A673 (cell line): ENCODE data around the gene NOD1. TPM values are rescaled to one million over a fixed set of nuclear protein-coding genes. Genes with fewer than 3 reads are reported as not detected.

ENCODE experiments used
- BruUV-seq: library from RNA; stranded (reverse); fragments of 400-500 nt; replicated peaks from 2 replicates; lab custom pipeline; 2021; lab: Mats Ljungman, UMichigan
- CTCF ChIA-PET: fragments of 300-600 bp; sonication (Branson Sonifier 250); formaldehyde crosslinking; loops from one replicate; lab custom pipeline; 2022; ENCODE audit warnings: antibody characterized with exemption; lab: Charles Lee
- POLR2A ChIA-PET: fragments of 300-600 bp; sonication (Branson Sonifier 250); formaldehyde crosslinking; loops from one replicate; lab custom pipeline; 2022; ENCODE audit warnings: antibody characterized with exemption; ENCODE audit not compliant: low non-redundant PET; lab: Charles Lee
- DNase-seq: peaks from one replicate; pipeline ENCODE4 v3.0.0-alpha.2; 2015; ENCODE audit warnings: low spot score
- H3K27ac ChIP-seq: fragments of 200-600 bp; sonication (generic); 2 replicates; pipeline ENCODE4 v1.5.1; 2016; ENCODE audit warnings: mixed run types, low read depth, mild to moderate bottlenecking, mixed read lengths, antibody characterized with exemption, low read length; ENCODE audit not compliant: poor library complexity, severe bottlenecking
- H3K27me3 ChIP-seq: fragments of 200-600 bp; sonication (generic); replicated peaks from 2 replicates; pipeline ENCODE4 v1.6.1; 2017; ENCODE audit warnings: mixed run types, low read depth, mild to moderate bottlenecking, mixed read lengths, antibody characterized with exemption, low read length; ENCODE audit not compliant: insufficient read depth, poor library complexity
- H3K36me3 ChIP-seq: fragments of 200-600 bp; sonication (generic); 2 replicates; pipeline ENCODE4 v1.6.1; 2016; ENCODE audit warnings: mixed run types, mild to moderate bottlenecking, mixed read lengths, antibody characterized with exemption, low read length; ENCODE audit not compliant: insufficient read depth, poor library complexity, severe bottlenecking
- H3K4me1 ChIP-seq: fragments of 200-600 bp; sonication (generic); 2 replicates; pipeline ENCODE4 v1.6.1; 2017; ENCODE audit warnings: mixed run types, mild to moderate bottlenecking, mixed read lengths, antibody characterized with exemption, low read length; ENCODE audit not compliant: insufficient read depth, poor library complexity, severe bottlenecking
- H3K4me3 ChIP-seq: fragments of 200-600 bp; sonication (generic); 2 replicates; pipeline ENCODE4 v1.5.1; 2016; ENCODE audit warnings: low read depth, mixed run types, mild to moderate bottlenecking, mixed read lengths, low read length; ENCODE audit not compliant: poor library complexity, severe bottlenecking
- H3K9me3 ChIP-seq: fragments of 200-600 bp; sonication (generic); 2 replicates; pipeline ENCODE4 v1.6.1; 2016; ENCODE audit warnings: mixed run types, low read depth, mild to moderate bottlenecking, mixed read lengths, antibody characterized with exemption, low read length; ENCODE audit not compliant: poor library complexity, severe bottlenecking
- EZH2 ChIP-seq: fragments of 200-600 bp; sonication (generic); IDR thresholded peaks from 2 replicates; pipeline ENCODE4 v1.6.1; 2017; ENCODE audit warnings: borderline replicate concordance, low read depth, mild to moderate bottlenecking, mixed read lengths, antibody characterized with exemption, low read length; ENCODE audit not compliant: poor library complexity, severe bottlenecking
- intact Hi-C: fragments of 100-400 bp; cut with micrococcal nuclease; formaldehyde crosslinking; loops from one replicate; pipeline ENCODE4 v1.10.0; 2022; ENCODE audit not compliant: unreplicated experiment
- total RNA-seq: library from RNA; stranded (reverse); gene quantifications from 2 replicates; pipeline ENCODE4 v1.2.3, GENCODE V29; 2021
- TF ChIP-seq, protein P1 (sequence below): fragments of 300-800, 200-600 bp; sonication (generic); conservative IDR thresholded peaks from 2 replicates; pipeline ENCODE4 v1.5.1; 2017; ENCODE audit warnings: low read depth, mild to moderate bottlenecking, antibody characterized with exemption, low read length, moderate library complexity, mixed read lengths

The NOD1 gene
- total RNA-seq, 1 experiment from 2014 or later: 2.3 TPM

DNA sequence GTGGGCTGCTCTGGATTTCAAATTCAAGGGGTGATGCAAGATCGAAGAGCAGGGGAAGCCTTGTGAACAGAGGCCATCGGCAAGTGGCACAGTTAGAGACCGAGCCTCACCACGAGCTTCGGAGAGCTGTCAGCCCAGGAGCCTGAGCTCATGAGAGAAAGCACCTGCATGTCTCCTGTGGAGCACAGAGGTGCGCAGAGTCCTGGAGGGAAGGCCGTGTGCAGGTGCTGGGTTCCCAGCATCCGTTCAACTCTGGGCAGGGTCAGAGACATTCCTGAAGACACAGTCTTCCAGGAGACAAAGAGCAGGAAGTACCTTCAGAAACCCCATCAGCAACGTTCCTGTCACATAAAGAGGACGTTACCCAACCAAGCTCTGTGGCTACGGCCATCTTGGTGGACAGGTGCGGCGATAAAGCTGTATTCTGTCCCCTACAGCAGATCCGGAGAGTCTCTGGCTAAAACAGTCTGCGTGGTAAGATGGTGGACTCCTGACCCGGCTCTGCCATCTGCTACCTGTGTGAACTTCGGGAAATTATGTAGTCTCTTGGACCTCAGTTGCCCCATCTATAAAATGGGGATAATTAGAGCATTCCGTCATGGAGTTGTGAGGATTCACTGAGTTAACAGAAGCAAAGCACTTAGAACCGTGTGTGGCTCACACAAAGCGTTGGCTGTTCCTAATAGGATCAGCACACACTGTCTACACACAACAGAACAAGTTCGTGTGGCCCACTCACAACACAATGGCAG, 40.6 kb downstream of the NOD1 start:
- intact Hi-C loops: no loop called here
- POLR2A ChIA-PET: no interaction called here

DNA sequence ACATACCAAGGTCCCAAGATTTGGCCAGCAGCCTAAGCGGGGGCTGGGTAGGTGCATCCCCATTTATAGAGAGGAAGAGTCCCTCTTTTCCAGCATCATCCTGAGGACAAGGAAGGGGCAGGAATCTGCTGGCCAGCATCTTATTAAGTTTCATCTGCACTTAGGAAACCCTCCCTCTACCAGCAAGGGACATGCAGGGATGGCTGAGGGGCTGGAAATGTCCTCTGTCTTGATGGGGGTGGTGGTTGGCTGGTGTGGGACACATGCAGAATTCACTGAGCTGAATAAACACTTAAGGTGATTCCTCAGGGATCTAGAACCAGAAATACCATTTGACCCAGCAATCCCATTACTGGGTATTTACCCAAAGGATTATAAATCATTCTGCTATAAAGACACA, 42.1 kb downstream of the NOD1 start:
- ChIA-PET CTCF (interaction anchor here (0.7 kb wide), 1 partner anchor 109 kb away, joined by 6 read pairs; no protein-coding TSS in a partner anchor), POLR2A (no interaction called here)
- Histone ChIP-seq H3K4me1 (no peaks in the 10 kb centered on the region), H3K27me3 (no peaks in the 10 kb centered on the region), H3K36me3 (no peaks in the 10 kb centered on the region), H3K9me3 (no peaks in the 10 kb centered on the region), H3K4me3 (no peak overlapping the region), H3K27ac (no peak overlapping the region)
- DNase-seq: no peak
- BruUV-seq: no TSS peak
- intact Hi-C loops: no loop called here
- no peak for TF ChIP-seq EZH2
- TF ChIP-seq, protein P1, sequence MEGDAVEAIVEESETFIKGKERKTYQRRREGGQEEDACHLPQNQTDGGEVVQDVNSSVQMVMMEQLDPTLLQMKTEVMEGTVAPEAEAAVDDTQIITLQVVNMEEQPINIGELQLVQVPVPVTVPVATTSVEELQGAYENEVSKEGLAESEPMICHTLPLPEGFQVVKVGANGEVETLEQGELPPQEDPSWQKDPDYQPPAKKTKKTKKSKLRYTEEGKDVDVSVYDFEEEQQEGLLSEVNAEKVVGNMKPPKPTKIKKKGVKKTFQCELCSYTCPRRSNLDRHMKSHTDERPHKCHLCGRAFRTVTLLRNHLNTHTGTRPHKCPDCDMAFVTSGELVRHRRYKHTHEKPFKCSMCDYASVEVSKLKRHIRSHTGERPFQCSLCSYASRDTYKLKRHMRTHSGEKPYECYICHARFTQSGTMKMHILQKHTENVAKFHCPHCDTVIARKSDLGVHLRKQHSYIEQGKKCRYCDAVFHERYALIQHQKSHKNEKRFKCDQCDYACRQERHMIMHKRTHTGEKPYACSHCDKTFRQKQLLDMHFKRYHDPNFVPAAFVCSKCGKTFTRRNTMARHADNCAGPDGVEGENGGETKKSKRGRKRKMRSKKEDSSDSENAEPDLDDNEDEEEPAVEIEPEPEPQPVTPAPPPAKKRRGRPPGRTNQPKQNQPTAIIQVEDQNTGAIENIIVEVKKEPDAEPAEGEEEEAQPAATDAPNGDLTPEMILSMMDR: no peak

More for the DNA sequence above, 40.6 kb downstream of the NOD1 start:
- H3K27ac ChIP-seq: no peak overlapping the region
- H3K36me3 ChIP-seq: no peaks in the 10 kb centered on the region
- no peak overlapping the region for H3K4me3 ChIP-seq
- H3K4me1 ChIP-seq: no peaks in the 10 kb centered on the region
- no TSS peak for BruUV-seq
- no peaks in the 10 kb centered on the region for H3K27me3 ChIP-seq
- H3K9me3 ChIP-seq: no peaks in the 10 kb centered on the region
- DNase-seq: no peak
- TF ChIP-seq, protein P1: no peak
- TF ChIP-seq EZH2: no peak
- CTCF ChIA-PET: no interaction called here

DNA sequence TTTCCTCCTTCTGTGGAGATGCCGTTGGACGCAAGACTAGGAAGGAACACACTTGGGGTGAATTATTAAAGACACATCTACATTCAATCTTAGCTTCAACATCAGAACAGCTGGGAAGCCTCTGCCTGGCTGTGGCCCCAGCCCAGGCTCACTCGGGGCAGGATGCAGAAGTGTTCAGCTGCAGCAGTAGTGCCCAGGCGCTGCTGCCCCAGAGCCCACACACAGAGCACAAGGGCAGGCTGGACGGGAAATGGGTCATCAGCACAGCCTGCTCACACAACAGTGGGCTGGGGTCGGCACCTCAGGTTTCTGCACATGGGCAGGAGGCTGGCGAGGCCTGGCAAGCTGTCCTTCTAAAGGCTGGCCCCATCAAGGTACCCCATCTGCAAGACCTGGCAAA, 42.5 kb downstream of the NOD1 start:
- Histone ChIP-seq H3K4me3 (no peak overlapping the region), H3K27me3 (no peaks in the 10 kb centered on the region), H3K4me1 (no peaks in the 10 kb centered on the region), H3K27ac (no peak overlapping the region), H3K9me3 (no peaks in the 10 kb centered on the region), H3K36me3 (no peaks in the 10 kb centered on the region)
- TF ChIP-seq, protein P1: no peak
- TF ChIP-seq EZH2: no peak
- BruUV-seq: no TSS peak
- ChIA-PET POLR2A (no interaction called here), CTCF (no interaction called here)
- no peak for DNase-seq
- intact Hi-C loops: no loop called here
